SK-MEL-5 (cell line): ENCODE data around the gene MDH1. TPM values are rescaled to one million over a fixed set of nuclear protein-coding genes. Genes with fewer than 3 reads are reported as not detected.

Source experiments
- DNase-seq: peaks from one replicate; pipeline ENCODE4 v3.0.0-alpha.2; 2016; ENCODE audit warnings: low read depth, low spot score
- in situ Hi-C: cut with HindIII; loops from 2 replicates; pipeline ENCODE4 v1.10.0; 2016; ENCODE audit warnings: low sequenced_read_pairs, high pct_unique_total_duplicates, low pct_unique_long_range_greater_than_20kb
- total RNA-seq: library from RNA; depleted of rRNA; stranded (reverse); fragments of >200 nt; shearing (Covaris generic); gene quantifications from 2 replicates; pipeline ENCODE4 v1.2.3, GENCODE V29; 2014; rRNA removed

MDH1 gene
- total RNA-seq, 1 experiment from 2014 or later: 885 TPM

DNA sequence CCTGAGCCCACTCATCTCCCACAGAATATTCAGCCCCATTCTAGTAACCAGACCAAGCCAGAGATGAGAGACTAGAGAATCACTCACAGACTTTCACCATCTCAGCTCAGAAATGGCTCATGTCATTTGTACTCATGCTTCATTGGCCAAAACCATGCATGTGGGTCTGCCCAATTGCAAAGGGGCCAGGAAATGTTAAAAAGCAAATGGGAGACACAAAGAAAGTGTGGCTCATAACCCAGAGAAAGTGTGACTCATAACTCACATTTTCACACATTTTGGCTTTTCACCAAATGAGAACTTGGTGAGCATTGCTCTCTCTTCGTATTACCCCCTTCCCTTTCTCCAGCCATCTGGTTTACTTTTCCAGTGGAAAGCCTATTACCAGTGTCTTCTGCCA is 66.2 kb downstream of the MDH1 start:
- DNase-seq: no peak
- in situ Hi-C loops: no loop called here

Other genes starting within 250 kb of the MDH1 start
- gene WDPCP, start 486 bp upstream of the MDH1 start, total RNA-seq: 13.0 and 16.1 TPM in 2 replicates